H1 (cell line): ENCODE results near the gene TMEM169. TPM values are rescaled to one million over a fixed set of nuclear protein-coding genes. Genes with fewer than 3 reads are reported as not detected.

ENCODE experiments used
- CTCF ChIA-PET: fragments of 300-600 bp; sonication (Branson Sonifier 250); formaldehyde crosslinking; loops from one replicate; lab custom pipeline; 2021; ENCODE audit not compliant: partially characterized antibody; lab: Charles Lee
- POLR2A ChIA-PET: fragments of 300-600 bp; sonication (Branson Sonifier 250); formaldehyde crosslinking; loops from one replicate; lab custom pipeline; 2021; ENCODE audit warnings: inconsistent platforms; ENCODE audit not compliant: partially characterized antibody; lab: Charles Lee
- DNase-seq, 2 experiments: peaks; one replicate each; pipeline versions ENCODE4 v3.0.0 to v3.0.0-alpha.2; 2010 to 2022; ENCODE audit warnings: low spot score in 2 of 2, low read depth in 1 of 2, mixed read lengths in 1 of 2
- FAIRE-seq: peaks from 2 replicates; lab custom pipeline; 2011; peaks lifted over from hg19 to GRCh38; lab: Jason Lieb, UNC
- H2AFZ ChIP-seq: 2 replicates; pipeline ENCODE4 v1.8.1; 2012; ENCODE audit warnings: low read length, inconsistent platforms
- H2AK5ac ChIP-seq: 2 replicates; pipeline ENCODE4 v1.6.1; 2013; ENCODE audit warnings: low read depth, low read length
- H2BK120ac ChIP-seq: replicated peaks from 2 replicates; pipeline ENCODE3; 2013; ENCODE audit warnings: low read depth, low read length, inconsistent platforms
- H2BK12ac ChIP-seq: 2 replicates; pipeline ENCODE4 v1.6.1; 2013; ENCODE audit warnings: low read depth, low read length
- H2BK15ac ChIP-seq: 2 replicates; pipeline ENCODE4 v1.6.1; 2013; ENCODE audit warnings: low read length
- H2BK20ac ChIP-seq: 2 replicates; pipeline ENCODE4 v1.6.1; 2013; ENCODE audit warnings: low read length
- H2BK5ac ChIP-seq: 2 replicates; pipeline ENCODE4 v1.6.1; 2013; ENCODE audit warnings: low read depth, low read length
- H3K14ac ChIP-seq: 2 replicates; pipeline ENCODE4 v1.6.1; 2013; ENCODE audit warnings: inconsistent platforms; ENCODE audit not compliant: insufficient read length
- H3K18ac ChIP-seq: 2 replicates; pipeline ENCODE4 v1.6.1; 2013; ENCODE audit warnings: low read length; ENCODE audit errors: extremely low read depth
- H3K23ac ChIP-seq: 2 replicates; pipeline ENCODE4 v1.6.1; 2013; ENCODE audit warnings: inconsistent platforms; ENCODE audit not compliant: insufficient read length
- H3K23me2 ChIP-seq: 2 replicates; pipeline ENCODE4 v1.6.1; 2013; ENCODE audit warnings: low read depth, low read length
- H3K27ac ChIP-seq: 2 replicates; pipeline ENCODE4 v1.6.1; 2011; ENCODE audit warnings: low read depth, low read length, inconsistent platforms
- H3K27me3 ChIP-seq, 4 experiments: replicated peaks in 1 of 4; 1 replicate in 1 of 4; 2 replicates in 3 of 4; pipeline versions ENCODE4 v1.6.1 to v1.8.1; 2011 to 2013; ENCODE audit warnings: low read length in 3 of 4, mild to moderate bottlenecking in 3 of 4, inconsistent platforms in 2 of 4, mixed read lengths in 2 of 4, moderate library complexity in 1 of 4; ENCODE audit not compliant: control insufficient read depth in 3 of 4, insufficient read depth in 3 of 4; ENCODE audit errors: extremely low read depth in 1 of 4
- H3K36me3 ChIP-seq, 4 experiments: 2 replicates each; pipeline versions ENCODE4 v1.6.1 to v1.8.1; 2011 to 2013; ENCODE audit warnings: mild to moderate bottlenecking in 4 of 4, low read length in 3 of 4, moderate library complexity in 2 of 4, control low read depth in 1 of 4, inconsistent platforms in 1 of 4; ENCODE audit not compliant: insufficient read depth in 4 of 4, control insufficient read depth in 2 of 4
- H3K4ac ChIP-seq: replicated peaks from 2 replicates; pipeline ENCODE3; 2013; ENCODE audit warnings: low read length, low read depth, mixed read lengths, inconsistent platforms; ENCODE audit not compliant: insufficient read length
- H3K4me1 ChIP-seq, 4 experiments: replicated peaks in 1 of 4; 1 replicate in 1 of 4; 2 replicates in 3 of 4; pipeline versions ENCODE4 v1.6.1 to v1.8.1; 2011 to 2013; ENCODE audit warnings: low read length in 3 of 4, inconsistent platforms in 2 of 4, mixed read lengths in 1 of 4; ENCODE audit not compliant: insufficient read depth in 4 of 4, control insufficient read depth in 3 of 4
- H3K4me2 ChIP-seq, 2 experiments: 2 replicates each; pipeline versions ENCODE4 v1.6.1 to v1.8.1; 2011 to 2013; ENCODE audit warnings: low read depth in 2 of 2, low read length in 2 of 2, control low read depth in 1 of 2, inconsistent platforms in 1 of 2, mild to moderate bottlenecking in 1 of 2; ENCODE audit not compliant: insufficient read depth in 1 of 2
- H3K4me3 ChIP-seq, 4 experiments: fragments of 200-600, 300-600 bp in 1 of 4; sonication (generic), shearing (Covaris generic), sonication (Bioruptor Twin) in 1 of 4; 2 replicates each; pipeline versions ENCODE4 v1.5.1 to v1.8.1; 2011 to 2016; ENCODE audit warnings: low read length in 4 of 4, low read depth in 3 of 4, control low read depth in 2 of 4, inconsistent platforms in 2 of 4, mild to moderate bottlenecking in 2 of 4, mixed read lengths in 1 of 4, moderate library complexity in 1 of 4; ENCODE audit not compliant: insufficient read depth in 2 of 4; ENCODE audit errors: extremely low read depth in 1 of 4
- H3K56ac ChIP-seq: replicated peaks from 2 replicates; pipeline ENCODE3; 2013; ENCODE audit warnings: low read depth, mild to moderate bottlenecking, mixed read lengths, low read length, inconsistent platforms; ENCODE audit not compliant: insufficient read length
- H3K79me1 ChIP-seq: 2 replicates; pipeline ENCODE4 v1.6.1; 2013; ENCODE audit warnings: low read depth, low read length, control low read depth
- H3K79me2 ChIP-seq, 2 experiments: 2 replicates each; pipeline versions ENCODE4 v1.6.1 to v1.8.1; 2012 to 2013; ENCODE audit warnings: low read length in 2 of 2, mild to moderate bottlenecking in 2 of 2, inconsistent platforms in 1 of 2; ENCODE audit not compliant: insufficient read depth in 2 of 2, control insufficient read depth in 1 of 2
- H3K9ac ChIP-seq, 4 experiments: replicated peaks in 1 of 4; 1 replicate in 1 of 4; 2 replicates in 3 of 4; pipeline versions ENCODE4 v1.6.1 to v1.8.1; 2011 to 2013; ENCODE audit warnings: low read depth in 3 of 4, low read length in 3 of 4, control low read depth in 2 of 4, mild to moderate bottlenecking in 2 of 4, moderate library complexity in 2 of 4, inconsistent platforms in 1 of 4; ENCODE audit errors: extremely low read depth in 1 of 4
- H3K9me3 ChIP-seq, 2 experiments: 2 replicates each; pipeline versions ENCODE4 v1.6.1 to v1.8.1; 2012 to 2013; ENCODE audit warnings: mild to moderate bottlenecking in 2 of 2, moderate library complexity in 2 of 2, control low read depth in 1 of 2, inconsistent platforms in 1 of 2, low read depth in 1 of 2, low read length in 1 of 2, mixed read lengths in 1 of 2; ENCODE audit not compliant: insufficient read depth in 2 of 2
- H4K20me1 ChIP-seq, 2 experiments: replicated peaks in 1 of 2; 2 replicates each; pipeline versions ENCODE3 to v1.8.1; 2011 to 2013; ENCODE audit warnings: inconsistent platforms in 2 of 2, low read length in 2 of 2, mild to moderate bottlenecking in 1 of 2; ENCODE audit not compliant: insufficient read depth in 2 of 2, control insufficient read depth in 1 of 2
- H4K5ac ChIP-seq: 2 replicates; pipeline ENCODE4 v1.6.1; 2013; ENCODE audit warnings: low read length, low read depth, mixed read lengths, inconsistent platforms; ENCODE audit not compliant: insufficient read length
- H4K8ac ChIP-seq: 2 replicates; pipeline ENCODE4 v1.8.0; 2013; ENCODE audit warnings: mild to moderate bottlenecking, moderate library complexity, low read length, inconsistent platforms; ENCODE audit not compliant: insufficient read depth; ENCODE audit errors: extremely low read depth
- H4K91ac ChIP-seq: replicated peaks from 2 replicates; pipeline ENCODE3; 2013; ENCODE audit warnings: low read length, mixed read lengths, inconsistent platforms; ENCODE audit not compliant: insufficient read length
- JUN ChIP-seq: IDR thresholded peaks from 2 replicates; pipeline ENCODE4 v1.6.1; 2011; ENCODE audit warnings: low read depth, mild to moderate bottlenecking, improper control_type of control experiment, low read length
- POLR2A ChIP-seq, 2 experiments: IDR thresholded peaks; 1 replicate in 1 of 2; 2 replicates in 1 of 2; pipeline ENCODE4 v1.6.1; 2011; ENCODE audit warnings: low read depth in 2 of 2, low read length in 2 of 2, mild to moderate bottlenecking in 2 of 2; ENCODE audit errors: control extremely low read depth in 1 of 2
- SP1 ChIP-seq: IDR thresholded peaks from 2 replicates; pipeline ENCODE4 v1.6.1; 2011; ENCODE audit warnings: low read depth, low read length
- TBP ChIP-seq: IDR thresholded peaks from 2 replicates; pipeline ENCODE4 v1.6.1; 2011; ENCODE audit warnings: low read depth, low read length, improper control_type of control experiment
- WGBS, 2 experiments: shearing (Covaris generic) in 1 of 2; methylation state at CpG; one replicate each; pipeline versions ENCODE4 v1.1.6 to v1.1.7; 2013 to 2015; ENCODE audit warnings: low lambda C conversion rate in 2 of 2, mixed read lengths in 2 of 2, inconsistent platforms in 1 of 2, low coverage in 1 of 2, missing lambda C conversion rate in 1 of 2; ENCODE audit not compliant: insufficient replicate concordance in 2 of 2, insufficient coverage in 1 of 2, insufficient read length in 1 of 2; ENCODE audit errors: extremely low coverage in 1 of 2, missing lambda C conversion rate in 1 of 2; 5-methylcytosine and 5-hydroxymethylcytosine counted together
- polyA plus RNA-seq, 7 experiments: library from polyadenylated mRNA; depleted of rRNA in 3 of 7; stranded (reverse) in 5 of 7; unstranded in 2 of 7; fragments of >200 nt in 5 of 7; fragments of 200-250 nt in 2 of 7; gene quantifications; 1 replicate in 5 of 7; 2 replicates in 1 of 7; 4 replicates in 1 of 7; pipeline versions ENCODE4 v1.2.1 to v1.2.3, GENCODE V29; 2011 to 2013; ENCODE audit warnings: missing spikeins in 2 of 7, mixed read lengths in 2 of 7
- total RNA-seq: library from RNA; stranded (reverse); fragmentation: NEBNext Ultra II Directional; extraction: Animal tissue kit (Norgen Biotek cat#: 25700); gene quantifications from 2 replicates; pipeline ENCODE4 v1.2.1, GENCODE V29; 2021

Gene TMEM169
- total and polyA plus RNA-seq, 2 of the 8 experiments (the other 6 are each of a cell fraction or from before 2014, with no cell fraction given): 0.41 to 2.4 TPM

DNA sequence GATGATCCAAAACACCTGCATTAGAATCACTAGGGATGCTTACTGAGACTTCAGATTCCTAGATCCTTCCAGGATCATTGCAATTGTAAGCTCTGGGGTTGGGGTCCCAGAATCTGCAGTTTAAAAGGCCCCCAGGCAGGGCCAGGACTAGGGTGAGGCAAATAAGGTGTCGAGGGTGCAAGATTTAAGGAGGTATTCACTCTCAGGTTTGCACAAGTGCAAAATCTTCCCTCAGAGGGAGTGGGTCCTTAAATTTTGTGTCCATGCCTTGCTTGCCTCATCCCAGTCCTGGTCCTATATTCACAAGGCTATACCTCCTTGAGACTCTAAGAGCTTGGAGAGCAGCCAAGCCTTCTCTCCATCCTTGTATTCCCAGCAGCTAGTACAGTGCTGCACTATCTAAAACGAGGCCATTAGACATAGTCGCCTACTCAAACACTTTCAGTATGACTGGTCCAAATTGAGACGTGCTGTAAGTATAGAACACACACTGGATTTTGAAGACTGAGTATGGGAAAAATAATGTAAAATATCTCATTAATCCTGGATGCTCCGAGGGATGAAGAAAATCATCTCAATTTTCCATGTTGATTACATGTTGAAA is 36.7 kb upstream of the TMEM169 start:
- Histone ChIP-seq H3K56ac (no peak overlapping the region), H3K27ac (no peak overlapping the region), H4K91ac (no peak overlapping the region), H3K14ac (no peak overlapping the region), H3K9ac (no peak overlapping the region), H3K79me1 (0 out of 2 replicates have a peak, but pooled peaks cover 2% of the 10 kb centered on the region), H4K8ac (no peak overlapping the region), H3K4me1 (no peaks in the 10 kb centered on the region), H2BK5ac (no peak overlapping the region), H2AK5ac (no peak overlapping the region), H4K5ac (no peak overlapping the region), H3K36me3 (peaks cover 0 to 14% (median 4%) of the 10 kb centered on the region in 4 experiments; a peak in 4 of 8 replicates), H3K27me3 (no peaks in the 10 kb centered on the region), H2BK120ac (no peak overlapping the region), H3K23me2 (no peaks in the 10 kb centered on the region), H3K4ac (no peak overlapping the region), H3K18ac (no peak overlapping the region), H3K9me3 (no peaks in the 10 kb centered on the region), H2BK12ac (no peak overlapping the region), H3K23ac (no peak overlapping the region), H4K20me1 (peaks cover 0 to 2% of the 10 kb centered on the region in 2 experiments), H2BK20ac (no peak overlapping the region), H2BK15ac (no peak overlapping the region), H3K79me2 (no peaks in the 10 kb centered on the region), H2AFZ (no peak overlapping the region), H3K4me3 (no peak overlapping the region), H3K4me2 (no peak overlapping the region)
- FAIRE-seq (no peak), DNase-seq (no peak)
- WGBS, 2 experiments: 96% methylated on average over 5 of the region's 5 CpGs; no CpG with 5 or more reads in 1 of the 2 experiments
- no peak for TF ChIP-seq SP1
- TF ChIP-seq TBP: no peak
- TF ChIP-seq POLR2A (IDR thresholded peaks at IDR 0.05; ENCODE audit: control extremely low read depth in 1 of 2, low read depth in 2 of 2, low read length in 2 of 2): no peak
- TF ChIP-seq JUN: no peak
- ChIA-PET POLR2A (interaction anchor here (1.2 to 2.3 kb wide), 4 partner anchors 13 to 75 kb away, joined by 3 to 6 read pairs (median 4); no protein-coding TSS in a partner anchor), CTCF (interaction anchor here (0.8 to 3.2 kb wide), 8 partner anchors 8 to 65 kb away, joined by 3 to 33 read pairs (median 3); no protein-coding TSS in a partner anchor)
